NCI-H526 (cell line): Measurements from ENCODE around the gene PSRC1.

Source experiments
- DNase-seq, 2 experiments: peaks; one replicate each; lab custom pipeline; 2025; lab: John Stamatoyannopoulos, UW

The PSRC1 gene

DNA sequence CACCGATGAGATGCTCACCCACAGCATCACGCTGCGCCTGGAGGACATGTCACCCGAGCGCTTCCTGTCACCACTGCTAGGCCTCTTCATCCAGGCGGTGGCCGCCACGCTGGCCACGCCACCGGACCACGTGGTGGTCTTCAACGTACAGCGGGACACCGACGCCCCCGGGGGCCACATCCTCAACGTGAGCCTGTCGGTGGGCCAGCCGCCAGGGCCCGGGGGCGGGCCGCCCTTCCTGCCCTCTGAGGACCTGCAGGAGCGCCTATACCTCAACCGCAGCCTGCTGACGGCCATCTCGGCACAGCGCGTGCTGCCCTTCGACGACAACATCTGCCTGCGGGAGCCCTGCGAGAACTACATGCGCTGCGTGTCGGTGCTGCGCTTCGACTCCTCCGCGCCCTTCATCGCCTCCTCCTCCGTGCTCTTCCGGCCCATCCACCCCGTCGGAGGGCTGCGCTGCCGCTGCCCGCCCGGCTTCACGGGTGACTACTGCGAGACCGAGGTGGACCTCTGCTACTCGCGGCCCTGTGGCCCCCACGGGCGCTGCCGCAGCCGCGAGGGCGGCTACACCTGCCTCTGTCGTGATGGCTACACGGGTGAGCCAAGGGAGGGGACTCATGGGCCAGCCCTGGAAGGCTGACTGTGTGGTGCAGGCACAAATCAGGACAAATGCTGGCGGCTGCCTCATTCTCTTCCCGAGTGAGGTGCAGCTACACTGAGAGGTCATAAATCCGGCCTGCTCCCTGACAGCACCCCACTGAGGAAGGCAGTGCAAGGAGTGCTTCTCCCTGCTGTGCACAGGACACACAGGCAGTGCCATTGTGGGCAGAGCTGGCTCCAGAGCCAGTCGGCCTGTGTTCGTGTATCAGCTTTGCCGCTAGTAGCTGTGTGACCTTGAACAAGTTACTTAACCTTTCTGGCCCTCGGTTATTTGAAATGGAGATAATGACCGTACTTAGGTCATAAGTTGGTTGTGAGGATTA, 24.2 kb downstream of the PSRC1 start:
- DNase-seq: no peak

DNA sequence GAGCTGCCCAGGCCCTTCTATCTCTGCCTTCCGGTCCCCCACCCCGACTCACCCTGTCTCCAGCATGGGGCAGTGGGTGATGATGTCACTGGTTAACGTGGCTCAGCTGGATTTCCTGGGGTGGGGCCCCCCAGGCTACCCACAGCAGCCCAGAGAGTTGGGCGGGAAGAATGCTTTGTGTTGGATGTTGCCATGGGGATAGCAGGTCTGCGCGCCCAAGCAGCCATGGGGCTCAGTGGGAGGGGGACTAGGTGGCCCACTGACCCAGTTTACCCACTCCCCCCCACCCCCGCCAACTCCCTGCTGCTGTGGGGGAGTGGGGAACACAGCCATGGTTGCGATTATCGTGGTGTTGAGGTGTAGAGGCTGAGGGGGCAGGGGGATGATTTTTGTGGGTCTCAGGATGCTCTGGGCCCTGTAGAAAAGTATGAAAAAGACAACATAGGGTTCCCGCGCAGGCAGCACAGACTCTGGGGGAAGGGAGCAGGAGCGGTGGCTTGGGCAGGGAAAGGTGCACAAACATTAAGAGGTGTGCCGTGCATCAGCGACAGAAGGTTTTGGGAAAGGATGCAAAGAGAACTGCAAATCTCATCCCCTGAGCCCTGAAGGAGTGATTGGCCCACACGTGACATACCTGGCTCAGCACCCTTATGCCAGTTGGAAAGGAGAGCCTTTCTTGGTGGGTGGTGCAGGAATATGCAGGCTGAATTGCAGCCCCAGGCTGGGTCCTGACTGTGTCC, 25.1 kb downstream of the PSRC1 start:
- no peak for DNase-seq

DNA sequence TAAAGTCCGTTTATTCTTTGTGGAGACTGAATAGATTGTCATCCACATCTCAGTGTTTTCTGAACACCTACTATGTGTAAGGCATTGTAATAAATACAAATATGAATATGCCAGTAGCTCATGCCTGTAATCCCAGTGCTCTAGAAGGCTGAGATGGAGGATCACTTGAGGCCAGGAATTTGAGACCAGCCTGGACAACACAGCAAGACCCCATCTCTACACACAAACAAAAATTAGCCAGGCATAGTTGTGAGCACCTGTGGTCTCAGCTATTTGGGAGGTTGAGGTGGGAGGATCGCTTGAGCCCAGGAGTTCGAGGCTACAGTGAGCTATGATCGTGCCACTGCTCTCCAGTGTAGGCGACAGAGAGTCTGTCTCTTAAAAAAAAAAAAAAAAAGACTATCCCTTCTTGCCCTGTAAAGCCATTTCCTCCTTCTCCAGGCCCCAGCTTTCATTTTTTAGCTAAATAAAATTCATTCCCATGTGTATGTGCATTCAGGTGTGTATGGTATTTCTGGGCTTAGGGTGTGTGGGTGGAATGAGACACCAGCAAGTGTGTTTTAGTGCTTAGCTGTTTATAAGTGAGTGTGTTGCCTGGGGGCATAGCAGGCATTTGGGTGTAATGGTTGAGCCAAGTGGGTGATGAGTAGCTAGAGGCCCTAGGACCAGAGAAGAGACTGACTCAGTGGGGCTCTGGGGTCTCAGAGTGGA, 25.8 kb downstream of the PSRC1 start:
- no peak for DNase-seq

DNA sequence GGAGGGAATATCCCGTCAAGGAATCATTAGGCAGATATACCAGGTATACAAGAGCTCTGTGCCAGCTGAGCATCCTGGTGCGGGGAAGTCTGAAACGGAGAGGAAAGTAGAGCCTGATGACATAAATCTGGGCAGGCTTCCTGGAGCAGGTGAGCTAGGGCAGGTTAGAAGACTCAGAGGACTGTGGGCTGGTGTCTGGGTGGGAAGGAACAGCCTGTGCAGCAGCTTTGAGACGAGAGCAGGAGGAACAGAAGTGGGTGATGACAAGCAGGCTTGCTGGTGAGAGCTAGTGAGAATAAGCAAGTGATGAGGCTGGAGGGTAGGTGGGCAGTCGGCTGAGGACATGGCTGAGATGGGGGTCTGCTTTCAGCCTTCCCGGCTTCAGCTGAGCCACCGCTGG, 26.9 kb downstream of the PSRC1 start:
- no peak for DNase-seq

DNA sequence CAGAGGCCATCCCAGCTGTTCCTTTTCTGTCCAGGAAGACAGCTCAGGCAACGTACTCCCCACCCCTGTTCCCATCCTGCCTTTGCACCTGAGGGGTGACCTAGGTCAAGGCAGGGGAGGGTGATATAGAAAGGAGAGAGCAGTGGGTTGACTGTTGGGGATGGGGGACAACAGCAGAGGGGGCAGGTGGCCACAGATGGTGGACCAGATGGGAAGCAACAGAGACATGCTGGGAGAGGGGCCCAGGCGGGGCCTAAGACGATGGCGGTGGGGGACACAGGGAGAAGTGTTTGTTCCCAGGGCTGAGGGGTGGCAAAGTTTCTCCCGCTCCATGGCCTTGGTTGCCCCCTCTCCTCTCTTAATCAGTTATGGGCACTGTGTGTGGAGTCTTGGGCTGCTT, 27.3 kb downstream of the PSRC1 start:
- no peak for DNase-seq

DNA sequence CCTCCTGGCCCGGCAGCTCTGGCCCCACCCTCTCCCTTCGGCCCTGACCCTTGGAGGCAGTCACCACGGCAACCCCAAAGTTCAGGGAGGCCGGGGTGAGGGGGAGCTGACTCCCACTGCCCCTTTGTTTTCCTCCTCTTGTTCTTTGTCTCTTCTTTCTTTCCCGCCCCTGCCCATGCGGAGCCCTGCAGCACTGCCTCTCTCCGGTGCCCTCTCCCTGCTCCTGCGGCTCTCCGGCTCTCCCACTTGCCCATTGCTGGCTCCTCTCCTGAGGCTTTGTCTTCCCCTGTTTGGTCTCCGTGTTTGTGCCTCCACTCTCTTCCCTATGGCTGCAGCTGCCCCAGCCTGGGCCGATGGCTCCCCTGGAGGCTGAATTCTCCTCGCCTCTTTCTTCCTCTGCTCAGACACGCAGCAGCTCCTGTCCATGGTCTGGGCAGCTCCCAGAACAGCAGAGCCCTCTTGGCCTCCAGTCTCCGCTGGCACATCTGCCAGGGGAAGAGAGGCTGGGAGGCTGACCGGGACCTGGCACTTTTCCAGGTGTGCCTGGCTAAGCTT, 27.8 kb downstream of the PSRC1 start:
- no peak for DNase-seq

DNA sequence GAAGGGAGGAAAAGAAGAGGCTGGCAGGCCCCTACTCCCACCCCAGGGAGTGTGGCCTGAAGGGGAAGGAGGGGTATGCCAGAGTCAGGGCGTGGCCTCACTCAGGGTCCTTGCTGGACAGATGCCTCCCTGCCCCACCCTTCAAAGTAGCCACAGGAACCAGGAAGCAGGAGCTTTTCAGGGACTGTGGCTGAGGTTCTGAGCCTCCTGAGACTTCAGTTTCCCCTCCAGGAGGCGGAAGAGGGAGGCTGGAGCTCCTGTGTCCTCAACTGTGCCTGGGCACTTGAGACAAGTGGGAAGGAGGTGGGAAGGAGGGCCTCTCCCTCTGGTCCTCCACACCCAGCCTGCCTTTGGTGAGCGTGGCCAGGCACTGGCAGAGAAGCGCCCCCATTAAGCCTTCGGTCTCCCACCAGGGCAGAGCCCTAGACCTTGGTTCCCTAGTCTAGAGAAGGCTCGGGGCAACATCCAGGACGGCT, 28.3 kb downstream of the PSRC1 start:
- DNase-seq: no peak

DNA sequence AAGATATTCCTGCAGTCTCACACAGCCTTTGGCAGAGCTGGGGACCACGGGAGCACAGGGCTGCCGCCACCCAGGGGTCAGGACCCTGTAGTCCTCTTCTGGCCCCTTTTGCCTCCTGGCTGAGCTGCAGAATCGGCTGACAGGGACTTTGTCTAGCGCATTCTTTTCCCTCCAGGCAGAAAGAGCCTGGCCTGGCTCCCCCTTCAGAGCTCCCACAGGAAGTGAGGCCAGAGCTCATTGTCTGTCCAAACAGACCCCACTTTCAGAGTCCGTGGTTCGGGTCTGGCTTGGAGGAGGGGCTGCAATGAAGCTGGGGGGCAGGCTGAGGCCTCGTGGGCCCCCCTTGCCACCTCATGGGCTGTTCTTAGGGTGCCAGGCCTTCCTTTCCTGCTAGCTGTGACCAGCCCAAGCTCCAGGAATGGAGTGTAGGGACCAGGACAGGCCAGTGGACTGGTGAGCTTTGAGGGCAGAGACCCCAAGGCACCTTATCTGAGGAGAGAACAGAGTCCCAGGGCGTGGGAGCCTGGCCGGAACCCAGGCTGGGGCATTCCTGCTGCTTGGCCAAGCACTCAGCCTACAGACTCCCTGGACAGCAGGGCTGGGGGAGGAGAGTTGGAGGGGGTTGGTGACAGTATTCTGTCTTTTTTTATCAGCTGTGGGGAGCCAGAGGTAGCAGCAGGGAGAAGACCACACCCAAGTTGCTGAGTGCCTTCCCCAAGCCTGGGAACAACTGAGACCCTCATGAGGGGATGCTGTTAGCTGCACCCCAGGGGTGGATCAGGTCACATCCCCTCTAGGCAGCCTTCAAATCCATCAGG, 28.9 kb downstream of the PSRC1 start:
- DNase-seq: peak in 1 of 2 experiments; percentile 60

DNA sequence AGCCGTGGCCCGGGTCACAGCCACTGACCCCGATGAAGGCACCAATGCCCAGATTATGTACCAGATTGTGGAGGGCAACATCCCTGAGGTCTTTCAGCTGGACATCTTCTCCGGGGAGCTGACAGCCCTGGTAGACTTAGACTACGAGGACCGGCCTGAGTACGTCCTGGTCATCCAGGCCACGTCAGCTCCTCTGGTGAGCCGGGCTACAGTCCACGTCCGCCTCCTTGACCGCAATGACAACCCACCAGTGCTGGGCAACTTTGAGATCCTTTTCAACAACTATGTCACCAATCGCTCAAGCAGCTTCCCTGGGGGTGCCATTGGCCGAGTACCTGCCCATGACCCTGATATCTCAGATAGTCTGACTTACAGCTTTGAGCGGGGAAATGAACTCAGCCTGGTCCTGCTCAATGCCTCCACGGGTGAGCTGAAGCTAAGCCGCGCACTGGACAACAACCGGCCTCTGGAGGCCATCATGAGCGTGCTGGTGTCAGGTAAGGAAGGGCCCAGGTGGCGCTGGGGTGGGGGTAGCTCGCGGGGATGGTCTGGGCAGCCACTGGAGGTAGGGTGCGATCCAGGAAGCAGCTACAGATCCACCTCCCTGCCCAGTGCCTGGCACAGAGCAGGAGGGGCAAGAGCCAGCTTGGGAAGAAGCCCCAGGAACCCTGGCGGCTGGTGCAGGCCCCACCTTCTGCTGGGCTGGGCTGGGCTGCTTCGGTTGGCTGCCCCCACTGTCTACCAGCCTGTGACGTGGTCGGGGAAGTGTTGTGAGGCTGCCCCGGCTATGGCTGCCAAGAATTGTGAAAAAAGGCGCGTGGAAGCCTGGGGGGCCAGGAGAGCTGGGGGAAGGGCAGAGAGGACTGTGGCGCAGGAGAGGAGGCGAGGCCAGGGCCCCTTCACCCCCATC, 29.8 kb downstream of the PSRC1 start:
- peak; percentile 42 to 82 for DNase-seq

DNA sequence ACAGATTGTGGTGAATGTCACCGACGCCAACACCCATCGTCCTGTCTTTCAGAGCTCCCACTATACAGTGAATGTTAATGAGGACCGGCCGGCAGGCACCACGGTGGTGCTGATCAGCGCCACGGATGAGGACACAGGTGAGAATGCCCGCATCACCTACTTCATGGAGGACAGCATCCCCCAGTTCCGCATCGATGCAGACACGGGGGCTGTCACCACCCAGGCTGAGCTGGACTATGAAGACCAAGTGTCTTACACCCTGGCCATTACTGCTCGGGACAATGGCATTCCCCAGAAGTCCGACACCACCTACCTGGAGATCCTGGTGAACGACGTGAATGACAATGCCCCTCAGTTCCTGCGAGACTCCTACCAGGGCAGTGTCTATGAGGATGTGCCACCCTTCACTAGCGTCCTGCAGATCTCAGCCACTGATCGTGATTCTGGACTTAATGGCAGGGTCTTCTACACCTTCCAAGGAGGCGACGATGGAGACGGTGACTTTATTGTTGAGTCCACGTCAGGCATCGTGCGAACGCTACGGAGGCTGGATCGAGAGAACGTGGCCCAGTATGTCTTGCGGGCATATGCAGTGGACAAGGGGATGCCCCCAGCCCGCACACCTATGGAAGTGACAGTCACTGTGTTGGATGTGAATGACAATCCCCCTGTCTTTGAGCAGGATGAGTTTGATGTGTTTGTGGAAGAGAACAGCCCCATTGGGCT, 30.6 kb downstream of the PSRC1 start:
- no peak for DNase-seq

DNA sequence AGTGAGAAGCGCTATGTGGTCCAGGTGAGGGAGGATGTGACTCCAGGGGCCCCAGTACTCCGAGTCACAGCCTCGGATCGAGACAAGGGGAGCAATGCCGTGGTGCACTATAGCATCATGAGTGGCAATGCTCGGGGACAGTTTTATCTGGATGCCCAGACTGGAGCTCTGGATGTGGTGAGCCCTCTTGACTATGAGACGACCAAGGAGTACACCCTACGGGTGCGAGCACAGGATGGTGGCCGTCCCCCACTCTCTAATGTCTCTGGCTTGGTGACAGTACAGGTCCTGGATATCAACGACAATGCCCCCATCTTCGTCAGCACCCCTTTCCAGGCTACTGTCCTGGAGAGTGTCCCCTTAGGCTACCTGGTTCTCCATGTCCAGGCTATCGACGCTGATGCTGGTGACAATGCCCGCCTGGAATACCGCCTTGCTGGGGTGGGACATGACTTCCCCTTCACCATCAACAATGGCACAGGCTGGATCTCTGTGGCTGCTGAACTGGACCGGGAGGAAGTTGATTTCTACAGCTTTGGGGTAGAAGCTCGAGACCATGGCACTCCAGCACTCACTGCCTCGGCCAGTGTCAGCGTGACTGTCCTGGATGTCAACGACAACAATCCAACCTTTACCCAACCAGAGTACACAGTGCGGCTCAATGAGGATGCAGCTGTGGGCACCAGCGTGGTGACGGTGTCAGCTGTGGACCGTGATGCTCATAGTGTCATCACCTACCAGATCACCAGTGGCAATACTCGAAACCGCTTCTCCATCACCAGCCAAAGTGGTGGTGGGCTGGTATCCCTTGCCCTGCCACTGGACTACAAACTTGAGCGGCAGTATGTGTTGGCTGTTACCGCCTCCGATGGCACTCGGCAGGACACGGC, 31.4 kb downstream of the PSRC1 start:
- no peak for DNase-seq

DNA sequence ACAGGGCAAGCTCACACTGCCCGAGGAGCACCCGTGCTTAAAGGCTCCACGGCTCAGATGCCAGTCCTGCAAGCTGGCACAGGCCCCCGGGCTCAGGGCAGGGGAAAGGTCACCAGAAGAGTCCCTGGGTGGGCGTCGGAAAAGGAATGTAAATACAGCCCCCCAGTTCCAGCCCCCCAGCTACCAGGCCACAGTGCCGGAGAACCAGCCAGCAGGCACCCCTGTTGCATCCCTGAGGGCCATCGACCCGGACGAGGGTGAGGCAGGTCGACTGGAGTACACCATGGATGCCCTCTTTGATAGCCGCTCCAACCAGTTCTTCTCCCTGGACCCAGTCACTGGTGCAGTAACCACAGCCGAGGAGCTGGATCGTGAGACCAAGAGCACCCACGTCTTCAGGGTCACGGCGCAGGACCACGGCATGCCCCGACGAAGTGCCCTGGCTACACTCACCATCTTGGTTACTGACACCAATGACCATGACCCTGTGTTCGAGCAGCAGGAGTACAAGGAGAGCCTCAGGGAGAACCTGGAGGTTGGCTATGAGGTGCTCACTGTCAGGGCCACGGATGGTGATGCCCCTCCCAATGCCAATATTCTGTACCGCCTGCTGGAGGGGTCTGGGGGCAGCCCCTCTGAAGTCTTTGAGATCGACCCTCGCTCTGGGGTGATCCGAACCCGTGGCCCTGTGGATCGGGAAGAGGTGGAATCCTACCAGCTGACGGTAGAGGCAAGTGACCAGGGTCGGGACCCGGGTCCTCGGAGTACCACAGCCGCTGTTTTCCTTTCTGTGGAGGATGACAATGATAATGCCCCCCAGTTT, 32.3 kb downstream of the PSRC1 start:
- DNase-seq: no peak

DNA sequence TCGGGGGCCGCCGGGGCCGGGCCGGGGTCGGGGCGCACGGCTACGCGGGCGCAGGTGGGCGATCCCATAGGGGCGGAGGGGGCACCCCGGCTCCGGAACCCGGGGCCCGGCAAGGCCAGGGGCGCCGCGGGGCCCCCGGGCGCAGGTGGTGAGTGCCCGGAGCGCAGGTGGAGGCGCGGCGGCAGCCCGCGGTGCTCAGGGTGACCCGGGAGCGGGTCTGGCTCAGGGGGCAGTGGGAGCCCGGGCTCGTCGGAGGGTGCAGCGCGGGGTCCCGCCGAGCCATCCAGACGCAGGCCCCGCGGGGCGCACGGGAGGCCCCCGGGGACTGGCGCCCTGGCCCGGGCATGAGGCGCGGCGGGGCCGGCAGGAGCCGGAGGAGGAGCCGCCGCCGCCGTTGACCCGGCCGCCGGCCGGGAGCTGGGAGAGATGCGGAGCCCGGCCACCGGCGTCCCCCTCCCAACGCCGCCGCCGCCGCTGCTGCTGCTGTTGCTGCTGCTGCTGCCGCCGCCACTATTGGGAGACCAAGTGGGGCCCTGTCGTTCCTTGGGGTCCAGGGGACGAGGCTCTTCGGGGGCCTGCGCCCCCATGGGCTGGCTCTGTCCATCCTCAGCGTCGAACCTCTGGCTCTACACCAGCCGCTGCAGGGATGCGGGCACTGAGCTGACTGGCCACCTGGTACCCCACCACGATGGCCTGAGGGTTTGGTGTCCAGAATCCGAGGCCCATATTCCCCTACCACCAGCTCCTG, 33.1 kb downstream of the PSRC1 start:
- peak in 1 of 2 experiments; percentile 82 for DNase-seq

DNA sequence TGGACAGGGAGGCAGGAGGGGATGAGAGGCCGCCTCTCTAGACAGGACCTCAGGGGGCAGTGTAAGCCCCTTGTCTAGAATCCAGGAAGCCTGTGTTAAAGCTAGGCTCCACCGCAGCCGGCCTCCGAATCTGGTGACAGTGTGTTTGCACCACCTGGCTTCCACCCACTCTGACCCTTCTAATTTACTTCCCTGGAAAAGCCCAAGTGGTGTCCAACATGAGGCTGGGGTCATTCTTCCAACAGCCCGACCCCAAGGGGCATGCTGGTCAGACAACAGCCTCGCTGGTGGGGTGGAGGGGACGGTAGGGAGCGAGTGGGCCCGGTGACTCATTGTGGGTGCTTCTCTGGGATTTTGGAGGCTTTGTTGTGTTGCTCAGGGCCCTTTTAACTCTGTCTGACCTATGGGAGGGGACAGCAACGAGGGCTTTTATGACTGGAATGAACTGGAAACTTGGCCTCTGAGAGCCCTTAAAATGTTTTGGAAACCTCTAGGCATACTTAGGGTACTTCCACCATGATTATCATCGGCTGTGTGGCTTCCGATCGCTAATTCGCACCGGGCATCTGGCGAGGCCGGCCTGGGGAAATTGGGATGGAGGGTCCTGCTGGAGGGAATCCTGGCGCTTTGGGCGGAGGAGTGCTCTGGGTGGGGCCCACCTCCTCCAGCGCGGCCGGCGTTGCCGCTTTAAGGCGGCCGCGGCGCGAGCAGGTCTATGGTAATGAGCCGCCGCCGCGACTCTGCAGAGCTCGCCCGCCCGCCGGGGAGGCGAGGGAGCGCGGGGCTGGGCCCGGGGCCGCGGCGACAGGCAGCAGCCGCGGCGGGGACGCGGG, 33.9 kb downstream of the PSRC1 start, which contains the start of gene CELSR2:
CELSR2 (plus strand) TSS at position 743 of the 833 bp plus-strand sequence. CDS start 541 bp downstream, outside the sequence.
- DNase-seq: peak; percentile 39 to 96

DNA sequence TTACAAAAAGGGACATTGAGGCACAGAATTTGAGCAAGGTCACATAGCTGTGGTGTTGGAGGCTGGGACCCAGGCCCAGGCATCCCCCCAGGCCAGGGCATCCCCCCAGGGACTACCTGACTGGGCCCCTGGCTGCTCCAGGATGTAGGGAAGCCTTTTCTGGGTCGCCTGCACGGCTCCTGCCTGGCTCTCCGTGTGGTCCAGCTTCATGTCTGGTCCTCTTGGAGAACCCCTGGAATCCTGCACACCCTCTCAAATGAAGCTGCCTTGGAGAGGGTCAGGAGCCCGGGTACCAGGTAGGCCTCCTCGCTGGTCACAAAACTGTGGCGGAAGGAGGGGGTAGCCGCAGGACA, 34.5 kb downstream of the PSRC1 start:
- no peak for DNase-seq
